ENCODE results near the gene CHRM5.
"Not testable (repeated sequence)": the region's sequence is repeated elsewhere in the genome, so short reads cannot be mapped to it uniquely, and the experiment has no call there.

DNA sequence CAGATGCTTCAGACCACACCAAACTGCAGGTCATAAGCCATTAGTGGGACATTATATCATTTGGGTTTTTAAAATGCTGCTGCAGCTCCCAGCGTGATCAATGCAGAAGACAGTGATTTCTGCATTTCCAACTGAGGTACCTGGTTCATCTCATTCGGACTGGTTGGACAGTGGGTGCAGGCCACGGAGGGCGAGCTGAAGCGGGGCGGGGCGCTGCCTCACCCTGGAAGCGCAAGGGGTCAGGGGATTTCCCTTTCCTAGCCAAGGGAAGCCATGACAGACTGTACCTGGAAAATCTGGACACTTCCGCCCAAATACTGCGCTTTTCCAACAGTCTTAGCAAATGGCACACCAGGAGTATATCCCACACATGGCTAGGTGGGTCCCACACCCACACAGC, 27.4 kb downstream of the CHRM5 start:
- TF ChIP-seq, protein P1, sequence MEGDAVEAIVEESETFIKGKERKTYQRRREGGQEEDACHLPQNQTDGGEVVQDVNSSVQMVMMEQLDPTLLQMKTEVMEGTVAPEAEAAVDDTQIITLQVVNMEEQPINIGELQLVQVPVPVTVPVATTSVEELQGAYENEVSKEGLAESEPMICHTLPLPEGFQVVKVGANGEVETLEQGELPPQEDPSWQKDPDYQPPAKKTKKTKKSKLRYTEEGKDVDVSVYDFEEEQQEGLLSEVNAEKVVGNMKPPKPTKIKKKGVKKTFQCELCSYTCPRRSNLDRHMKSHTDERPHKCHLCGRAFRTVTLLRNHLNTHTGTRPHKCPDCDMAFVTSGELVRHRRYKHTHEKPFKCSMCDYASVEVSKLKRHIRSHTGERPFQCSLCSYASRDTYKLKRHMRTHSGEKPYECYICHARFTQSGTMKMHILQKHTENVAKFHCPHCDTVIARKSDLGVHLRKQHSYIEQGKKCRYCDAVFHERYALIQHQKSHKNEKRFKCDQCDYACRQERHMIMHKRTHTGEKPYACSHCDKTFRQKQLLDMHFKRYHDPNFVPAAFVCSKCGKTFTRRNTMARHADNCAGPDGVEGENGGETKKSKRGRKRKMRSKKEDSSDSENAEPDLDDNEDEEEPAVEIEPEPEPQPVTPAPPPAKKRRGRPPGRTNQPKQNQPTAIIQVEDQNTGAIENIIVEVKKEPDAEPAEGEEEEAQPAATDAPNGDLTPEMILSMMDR (IDR thresholded peaks at IDR 0.05) = not testable (repeated sequence)
- TF ChIP-seq POLR2A (IDR thresholded peaks at IDR 0.05) = not testable (repeated sequence)
